ENCODE data around the gene FGD2.

Gene FGD2

DNA sequence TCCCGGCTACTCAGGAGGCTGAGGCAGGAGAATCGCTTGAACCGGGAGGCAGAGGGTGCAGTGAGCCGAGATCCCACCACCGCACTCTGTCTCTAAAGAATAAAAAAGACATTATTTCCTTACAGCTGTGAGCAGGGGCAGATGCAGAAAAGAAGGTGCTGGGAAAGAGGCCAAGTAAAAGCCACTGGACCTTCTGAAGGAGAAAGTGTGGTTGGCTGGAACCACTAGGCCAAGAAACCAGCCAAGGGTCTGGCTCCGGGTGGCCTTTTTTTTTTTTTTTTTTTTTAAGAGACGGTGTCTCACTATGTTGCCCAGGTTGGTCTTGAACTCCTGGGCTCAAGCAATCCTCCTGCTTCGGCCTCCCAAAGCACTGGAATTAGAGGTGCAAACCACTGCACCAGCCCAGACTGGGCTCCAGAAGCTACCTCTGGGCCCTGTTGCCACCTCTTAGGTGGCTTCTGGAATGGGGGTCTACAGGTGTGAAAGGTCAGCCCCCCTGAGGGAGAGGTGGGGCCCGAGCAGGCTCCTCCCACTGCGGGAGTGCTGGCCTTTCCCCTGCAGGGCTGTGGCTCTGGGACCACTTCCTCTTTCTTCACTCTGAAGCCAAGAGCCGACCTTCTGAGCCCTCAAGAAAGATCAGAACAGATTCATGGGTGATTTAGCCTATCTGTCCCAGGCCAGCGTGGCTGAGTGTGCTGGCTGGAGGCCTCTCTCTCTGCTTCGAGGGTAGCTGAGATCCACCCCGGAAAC, at the start of gene FGD2:
TSS of gene FGD2 (plus strand) at position 595 of the 750 bp plus-strand sequence. CDS start 163 bp downstream, outside the sequence.
- peak in 2 of 56 donors; percentile 13 to 17 for DNase-seq

GRCh38 chr6:36955671-36956445, 49.6 kb upstream of the FGD2 start:
- no peak for DNase-seq

GRCh38 chr6:36956446-36956820, 49.0 kb upstream of the FGD2 start:
- DNase-seq = no peak

DNA sequence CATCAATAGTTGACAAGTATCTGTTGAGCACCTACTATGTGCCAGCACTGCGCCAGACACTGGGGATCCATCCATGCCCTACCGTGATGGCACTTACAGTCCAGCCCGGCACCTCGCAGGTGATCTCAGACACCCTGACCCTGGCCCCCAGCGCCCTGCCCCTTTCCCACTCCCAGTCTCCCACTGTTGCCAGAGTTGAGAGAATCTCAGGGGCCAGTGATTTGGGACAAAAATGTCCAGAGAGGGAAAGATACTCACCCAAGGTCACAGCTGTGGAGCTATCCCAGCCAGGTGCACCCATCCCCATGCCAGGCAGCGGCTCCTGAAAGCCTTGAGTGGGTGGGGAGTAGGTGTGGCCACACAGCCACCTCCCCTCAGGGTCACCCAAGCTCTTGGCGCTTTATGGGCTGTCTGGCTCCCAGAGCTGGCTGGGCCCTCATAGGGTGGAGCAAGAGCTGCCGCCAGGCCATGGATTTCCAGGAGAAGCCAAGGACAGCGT, 47.6 kb upstream of the FGD2 start:
- no peak for DNase-seq

DNA sequence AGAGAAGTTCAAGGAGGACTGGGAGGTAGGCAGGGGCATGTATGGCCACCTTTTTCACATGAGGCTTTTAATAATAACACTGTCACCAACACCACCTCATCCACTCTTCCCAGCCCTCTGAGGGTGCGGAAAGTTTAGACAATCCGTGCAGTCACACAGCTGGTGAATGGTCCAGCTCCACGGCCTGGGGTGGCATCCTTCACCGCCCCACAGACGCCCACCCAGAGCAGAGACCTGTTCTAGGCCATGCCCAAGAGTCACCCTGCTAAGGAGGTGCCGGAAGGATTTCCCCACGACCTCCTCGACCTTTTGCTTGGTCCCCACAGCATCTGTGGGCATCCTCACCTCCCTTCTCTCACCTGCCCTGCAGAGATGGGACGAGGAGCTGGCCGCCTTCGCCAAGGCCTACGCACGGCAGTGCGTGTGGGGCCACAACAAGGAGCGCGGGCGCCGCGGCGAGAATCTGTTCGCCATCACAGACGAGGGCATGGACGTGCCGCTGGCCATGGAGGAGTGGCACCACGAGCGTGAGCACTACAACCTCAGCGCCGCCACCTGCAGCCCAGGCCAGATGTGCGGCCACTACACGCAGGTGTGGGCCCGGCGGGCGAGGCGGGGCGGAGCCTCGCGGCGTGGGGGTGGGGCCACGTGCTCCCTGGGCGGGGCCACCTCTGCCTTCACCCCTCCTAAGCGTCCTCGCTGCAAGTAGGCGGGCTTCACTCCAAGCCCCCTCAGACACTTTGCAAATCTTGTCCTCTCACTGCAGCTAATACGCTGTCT, 46.5 kb upstream of the FGD2 start:
- no peak for DNase-seq

DNA sequence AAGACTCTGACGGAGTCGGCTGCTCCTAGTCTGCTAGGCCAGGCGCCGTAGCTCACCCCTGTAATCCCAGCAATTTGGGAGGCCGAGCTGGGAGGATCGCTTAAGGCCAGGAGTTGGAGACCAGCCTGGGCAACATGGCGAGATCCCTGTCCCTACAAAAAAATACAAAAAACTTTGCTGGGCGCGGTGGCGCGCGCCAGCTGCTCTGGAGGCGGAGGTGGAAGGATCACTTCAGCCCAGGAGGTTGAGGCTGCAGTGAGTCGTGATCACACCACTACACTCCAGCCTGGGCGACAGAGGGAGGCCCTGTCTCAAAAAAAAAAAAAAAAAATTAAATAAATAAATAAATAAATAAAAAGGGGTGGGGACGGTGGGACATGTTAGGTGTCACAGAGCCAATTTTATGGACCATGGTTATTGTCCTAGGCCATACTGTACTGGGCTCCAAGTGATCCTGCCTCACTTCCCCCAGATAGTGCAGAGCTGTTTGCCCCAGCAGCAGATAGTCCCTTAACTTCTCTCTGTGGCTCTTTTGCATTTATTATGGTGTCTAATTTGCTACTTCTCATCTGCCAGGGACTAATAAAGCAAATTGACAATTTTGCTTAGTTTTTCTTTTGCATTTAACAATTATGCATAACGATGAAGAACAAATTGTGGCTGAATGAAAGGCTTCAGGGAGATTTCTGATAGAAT, 45.8 kb upstream of the FGD2 start:
- DNase-seq = no peak

DNA sequence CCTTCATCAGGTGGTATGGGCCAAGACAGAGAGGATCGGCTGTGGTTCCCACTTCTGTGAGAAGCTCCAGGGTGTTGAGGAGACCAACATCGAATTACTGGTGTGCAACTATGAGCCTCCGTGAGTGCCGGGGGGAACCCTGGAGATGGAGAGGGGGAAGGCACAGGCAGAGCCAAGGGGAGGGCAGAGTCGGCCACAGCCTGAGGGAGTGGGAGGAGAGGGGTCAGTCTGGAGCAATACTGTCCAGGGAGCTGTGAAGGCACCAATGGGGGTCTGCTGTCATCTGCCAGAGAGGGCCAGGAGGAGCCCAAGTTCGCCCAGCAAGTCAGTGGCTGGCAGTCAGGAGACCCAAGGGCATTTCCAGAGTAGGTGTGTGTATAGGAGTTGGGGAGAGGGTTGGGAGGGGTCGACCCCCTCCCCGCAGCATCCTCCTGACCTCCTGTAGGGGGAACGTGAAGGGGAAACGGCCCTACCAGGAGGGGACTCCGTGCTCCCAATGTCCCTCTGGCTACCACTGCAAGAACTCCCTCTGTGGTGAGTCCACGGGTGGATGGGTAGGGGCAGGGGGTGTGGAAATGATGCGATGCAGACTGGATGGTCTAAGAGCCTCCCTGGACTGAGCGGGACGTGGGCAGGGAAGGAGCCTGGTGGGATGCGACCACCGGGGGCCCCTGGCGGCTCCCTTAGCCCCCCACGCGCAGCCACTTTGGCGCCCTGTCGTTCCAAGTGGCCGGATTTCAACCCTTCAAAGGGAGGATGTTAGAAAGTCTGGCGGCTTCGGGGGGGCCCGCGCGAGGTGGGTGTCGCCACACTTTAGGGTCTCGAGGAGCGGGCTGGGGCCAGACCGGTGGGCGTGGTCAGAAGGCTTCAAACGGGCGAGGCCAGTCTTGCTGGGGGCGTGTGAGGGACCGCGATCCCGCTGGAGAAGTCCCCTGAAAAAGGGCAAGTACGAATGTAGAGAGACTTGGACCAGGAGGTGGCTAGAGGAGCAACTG, 43.7 kb upstream of the FGD2 start:
- no peak for DNase-seq

GRCh38 chr6:36962874-36963273, 42.6 kb upstream of the FGD2 start:
- DNase-seq = peak in 51 of 56 donors; percentile 22 to 92 (median 67)

GRCh38 chr6:36963451-36964290, 41.8 kb upstream of the FGD2 start:
- peak in 5 of 56 donors; percentile 19 to 39 (median 26) for DNase-seq

DNA sequence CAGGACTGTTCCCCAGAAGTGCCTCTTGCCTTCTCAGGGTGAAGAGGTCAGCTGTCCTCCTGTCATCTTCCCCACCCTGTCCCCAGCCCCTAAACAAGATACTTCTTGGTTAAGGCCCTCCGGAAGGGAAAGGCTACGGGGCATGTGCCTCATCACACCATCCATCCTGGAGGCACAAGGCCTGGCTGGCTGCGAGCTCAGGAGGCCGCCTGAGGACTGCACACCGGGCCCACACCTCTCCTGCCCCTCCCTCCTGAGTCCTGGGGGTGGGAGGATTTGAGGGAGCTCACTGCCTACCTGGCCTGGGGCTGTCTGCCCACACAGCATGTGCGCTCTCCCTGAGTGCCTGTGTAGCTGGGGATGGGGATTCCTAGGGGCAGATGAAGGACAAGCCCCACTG, 41.1 kb upstream of the FGD2 start:
- DNase-seq = no peak

GRCh38 chr6:36964908-36965307, 40.5 kb upstream of the FGD2 start:
- no peak for DNase-seq

- no peak for DNase-seq
Measured at GRCh38 chr6:36967301-36967700, 38.2 kb upstream of the FGD2 start.

DNA sequence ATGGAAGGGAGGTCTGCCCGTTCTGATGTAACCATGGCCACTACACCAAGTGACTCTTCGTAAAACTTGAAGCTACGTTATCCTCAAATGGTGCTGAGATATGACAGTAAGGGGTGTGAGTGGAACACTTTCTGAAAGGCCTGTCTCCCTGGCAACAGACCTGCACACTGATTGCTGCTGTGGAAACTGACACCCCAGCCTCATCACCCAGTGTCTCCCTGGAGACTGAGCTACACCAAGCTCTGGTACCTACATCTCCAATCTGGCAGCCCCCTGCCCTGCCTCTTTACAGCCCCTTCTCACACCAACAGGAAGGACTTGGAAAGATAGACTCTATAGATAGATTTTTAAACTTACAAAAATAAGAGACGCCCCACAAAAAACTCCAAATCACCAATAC, 37.7 kb upstream of the FGD2 start:
- DNase-seq = peak in 4 of 56 donors; percentile 20 to 30 (median 26)

DNA sequence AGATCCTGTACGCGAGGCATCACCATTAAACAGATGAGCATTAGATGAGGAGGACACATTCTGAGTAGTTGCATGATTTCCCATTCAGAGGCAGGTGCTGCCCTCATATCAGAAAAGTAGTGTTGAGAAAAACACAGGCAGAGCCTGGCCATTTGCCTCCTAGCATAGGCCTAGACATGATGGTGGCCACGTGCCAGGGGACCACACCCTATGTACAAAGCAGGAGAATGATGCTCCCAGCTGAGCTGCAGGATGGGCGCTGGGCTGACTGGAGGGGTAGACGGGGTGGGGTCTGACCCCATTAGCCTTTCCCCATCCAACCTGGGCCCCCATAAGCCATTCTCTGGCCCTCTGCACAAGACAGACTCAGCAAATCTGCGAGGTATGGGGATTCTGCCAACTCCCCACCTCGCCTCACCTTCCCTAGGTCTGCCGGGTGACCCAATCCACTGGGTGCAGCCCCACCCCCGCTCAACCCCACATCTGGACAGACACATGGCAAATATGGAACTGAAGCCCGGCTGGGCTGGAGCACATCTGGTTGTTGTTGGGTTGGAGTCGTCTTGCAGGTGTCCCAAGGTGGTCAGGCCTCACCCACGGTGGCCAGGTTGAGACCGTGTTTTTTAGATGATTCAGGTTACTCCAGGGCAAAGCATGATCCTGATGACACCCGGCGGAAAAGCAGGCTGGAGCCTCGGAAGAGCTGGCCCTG, 37.0 kb upstream of the FGD2 start:
- DNase-seq = no peak

DNA sequence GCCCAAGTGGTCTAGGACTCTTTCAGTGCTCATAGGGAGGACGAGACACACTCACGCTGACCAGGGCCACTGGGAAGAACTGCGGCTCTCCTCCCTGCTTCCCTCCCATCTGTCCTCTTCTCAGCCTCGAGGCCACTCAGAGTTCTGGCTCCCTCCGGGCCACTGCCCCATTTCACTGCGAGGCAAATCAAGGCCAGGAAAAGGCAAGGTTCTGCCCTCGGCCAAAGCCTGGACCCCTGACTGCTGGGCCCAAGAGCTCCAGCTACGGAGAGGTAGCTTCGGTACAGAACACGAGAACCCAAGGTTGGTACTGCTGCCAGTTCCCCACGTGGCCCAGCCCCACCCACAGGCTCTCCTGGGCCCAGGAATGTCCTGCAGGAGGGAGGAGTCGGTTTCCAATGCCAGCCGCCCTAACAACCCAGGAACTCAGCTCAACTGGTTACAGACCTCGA, 36.2 kb upstream of the FGD2 start:
- no peak for DNase-seq

GRCh38 chr6:36969988-36970891, 35.2 kb upstream of the FGD2 start:
- DNase-seq = no peak
